Measurements from ENCODE around the gene NIPAL1. TPM values are rescaled to one million over a fixed set of nuclear protein-coding genes. Genes with fewer than 3 reads are reported as not detected.

NIPAL1 gene
- total RNA-seq, 1 experiment from 2014 or later = 18.1 TPM

DNA sequence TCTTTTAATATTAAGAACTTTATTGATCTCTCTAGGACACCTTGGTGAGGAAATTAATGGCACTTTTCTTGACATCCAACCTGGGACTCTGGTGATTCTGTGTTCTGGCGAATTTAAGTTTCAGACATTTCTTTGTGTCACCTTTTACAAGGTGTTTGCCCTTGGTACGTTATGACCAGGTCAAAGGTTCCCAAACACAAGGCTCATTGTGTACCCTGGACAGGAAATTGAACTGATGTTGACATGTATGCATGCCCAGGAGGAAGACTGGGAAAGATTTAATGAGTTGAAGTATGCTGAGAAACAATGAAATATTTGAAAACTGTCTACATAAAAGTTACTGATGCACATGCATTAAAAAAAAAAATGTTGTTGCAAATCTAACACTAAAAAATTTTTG lies 22.1 kb downstream of the NIPAL1 start:
- Histone ChIP-seq H3K9me3 (no peaks in the 10 kb centered on the region), H3K36me3 (ENCODE audit: control insufficient read depth, insufficient read depth, low read length) (no peaks in the 10 kb centered on the region; the same call in 1 of the 2 replicates), H3K4me3 (ENCODE audit: low read depth, low read length) (no peak overlapping the region), H3K27me3 (replicated peaks; ENCODE audit: control insufficient read depth, insufficient read depth, low read length) (no peaks in the 10 kb centered on the region), H3K4me1 (peaks cover 23% of the 10 kb centered on the region)
- Mint-ChIP-seq H3K4me1 (ENCODE audit: low read depth, unreplicated experiment) (peaks cover 10% of the 10 kb centered on the region), H3K27ac (ENCODE audit: unreplicated experiment) (no peak overlapping the region), H3K27me3 (ENCODE audit: insufficient read depth, unreplicated experiment) (no peaks in the 10 kb centered on the region), H3K9me3 (ENCODE audit: unreplicated experiment) (no peaks in the 10 kb centered on the region), H3K36me3 (ENCODE audit: insufficient read depth, unreplicated experiment) (peaks cover 45% of the 10 kb centered on the region), H3K4me3 (ENCODE audit: unreplicated experiment) (no peak overlapping the region)
- BruUV-seq (replicated peaks) = no TSS peak
- ChIA-PET CTCF (no interaction called here), POLR2A (no interaction called here)
- intact Hi-C loops (cut with micrococcal nuclease; ENCODE audit: unreplicated experiment) = no loop called here
- DNase-seq = no peak
- TF ChIP-seq, protein P1, sequence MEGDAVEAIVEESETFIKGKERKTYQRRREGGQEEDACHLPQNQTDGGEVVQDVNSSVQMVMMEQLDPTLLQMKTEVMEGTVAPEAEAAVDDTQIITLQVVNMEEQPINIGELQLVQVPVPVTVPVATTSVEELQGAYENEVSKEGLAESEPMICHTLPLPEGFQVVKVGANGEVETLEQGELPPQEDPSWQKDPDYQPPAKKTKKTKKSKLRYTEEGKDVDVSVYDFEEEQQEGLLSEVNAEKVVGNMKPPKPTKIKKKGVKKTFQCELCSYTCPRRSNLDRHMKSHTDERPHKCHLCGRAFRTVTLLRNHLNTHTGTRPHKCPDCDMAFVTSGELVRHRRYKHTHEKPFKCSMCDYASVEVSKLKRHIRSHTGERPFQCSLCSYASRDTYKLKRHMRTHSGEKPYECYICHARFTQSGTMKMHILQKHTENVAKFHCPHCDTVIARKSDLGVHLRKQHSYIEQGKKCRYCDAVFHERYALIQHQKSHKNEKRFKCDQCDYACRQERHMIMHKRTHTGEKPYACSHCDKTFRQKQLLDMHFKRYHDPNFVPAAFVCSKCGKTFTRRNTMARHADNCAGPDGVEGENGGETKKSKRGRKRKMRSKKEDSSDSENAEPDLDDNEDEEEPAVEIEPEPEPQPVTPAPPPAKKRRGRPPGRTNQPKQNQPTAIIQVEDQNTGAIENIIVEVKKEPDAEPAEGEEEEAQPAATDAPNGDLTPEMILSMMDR (IDR thresholded peaks at IDR 0.05; ENCODE audit: insufficient read depth in 1 of 2, low read depth in 1 of 2, low read length in 1 of 2, severe bottlenecking in 1 of 2, unreplicated experiment in 1 of 2) = no peak

DNA sequence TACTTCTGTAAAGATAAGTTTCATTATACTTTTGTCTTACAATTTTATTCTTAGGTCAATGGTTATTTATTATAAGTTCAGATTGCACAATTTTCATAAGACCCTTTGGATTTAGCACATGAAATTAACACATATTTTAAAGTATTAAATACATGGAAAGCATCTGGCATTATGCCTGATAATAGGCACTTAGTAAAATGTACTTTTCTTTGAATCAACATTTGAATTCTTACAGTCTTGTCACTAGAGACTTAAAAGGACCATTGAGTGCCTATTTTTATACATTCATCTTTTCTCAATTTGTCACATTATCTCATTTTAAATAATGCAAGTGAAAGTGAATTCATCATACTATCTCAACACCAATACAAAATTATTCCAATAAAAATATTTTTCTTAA lies 23.0 kb downstream of the NIPAL1 start:
- TF ChIP-seq, protein P1 (IDR thresholded peaks at IDR 0.05; ENCODE audit: insufficient read depth in 1 of 2, low read depth in 1 of 2, low read length in 1 of 2, severe bottlenecking in 1 of 2, unreplicated experiment in 1 of 2) = no peak
- DNase-seq = no peak
- ChIA-PET POLR2A (no interaction called here), CTCF (no interaction called here)
- Mint-ChIP-seq H3K9me3 (ENCODE audit: unreplicated experiment) (no peaks in the 10 kb centered on the region), H3K4me3 (ENCODE audit: unreplicated experiment) (no peak overlapping the region), H3K27me3 (ENCODE audit: insufficient read depth, unreplicated experiment) (no peaks in the 10 kb centered on the region), H3K27ac (ENCODE audit: unreplicated experiment) (no peak overlapping the region), H3K4me1 (ENCODE audit: low read depth, unreplicated experiment) (peaks cover 10% of the 10 kb centered on the region), H3K36me3 (ENCODE audit: insufficient read depth, unreplicated experiment) (peaks cover 36% of the 10 kb centered on the region)
- Histone ChIP-seq H3K4me3 (ENCODE audit: low read depth, low read length) (no peak overlapping the region), H3K4me1 (peaks cover 29% of the 10 kb centered on the region), H3K36me3 (ENCODE audit: control insufficient read depth, insufficient read depth, low read length) (no peaks in the 10 kb centered on the region; the same call in 1 of the 2 replicates), H3K27me3 (replicated peaks; ENCODE audit: control insufficient read depth, insufficient read depth, low read length) (no peaks in the 10 kb centered on the region), H3K9me3 (no peaks in the 10 kb centered on the region)
- intact Hi-C loops (cut with micrococcal nuclease; ENCODE audit: unreplicated experiment) = no loop called here
- no TSS peak for BruUV-seq (replicated peaks)

DNA sequence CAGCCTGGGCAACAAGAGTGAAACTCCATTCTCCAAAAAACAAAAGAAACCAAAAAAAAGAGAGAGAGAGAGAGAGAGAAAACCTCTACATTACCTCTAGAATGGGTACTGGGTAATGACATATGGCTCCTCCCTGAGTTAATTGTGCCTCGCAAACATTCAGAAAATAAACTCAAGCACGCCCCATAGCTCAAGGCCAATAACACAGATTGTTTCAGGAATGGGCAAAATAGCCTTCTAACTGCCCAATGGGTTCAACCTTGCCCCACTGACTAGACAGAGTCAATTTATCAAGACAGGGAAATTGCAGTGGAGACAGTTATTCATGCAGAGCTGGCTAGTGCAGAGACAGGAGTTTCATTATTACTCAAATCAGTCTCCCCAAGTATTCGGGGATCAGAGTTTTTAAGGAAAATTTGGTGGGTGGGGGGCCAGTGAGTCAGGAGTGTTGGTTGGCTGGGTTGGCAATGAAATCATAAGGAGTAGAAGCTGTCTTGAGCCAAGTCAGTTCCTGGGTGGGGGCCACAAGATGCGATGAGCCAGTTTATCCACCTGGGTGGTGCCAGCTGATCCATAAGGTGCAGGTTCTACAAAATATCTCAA lies 25.1 kb downstream of the NIPAL1 start:
- DNase-seq = no peak
- TF ChIP-seq, protein P1 (IDR thresholded peaks at IDR 0.05; ENCODE audit: insufficient read depth in 1 of 2, low read depth in 1 of 2, low read length in 1 of 2, severe bottlenecking in 1 of 2, unreplicated experiment in 1 of 2) = no peak
- Mint-ChIP-seq H3K4me1 (ENCODE audit: low read depth, unreplicated experiment) (peaks cover 18% of the 10 kb centered on the region), H3K36me3 (ENCODE audit: insufficient read depth, unreplicated experiment) (peaks cover 17% of the 10 kb centered on the region), H3K27me3 (ENCODE audit: insufficient read depth, unreplicated experiment) (no peaks in the 10 kb centered on the region), H3K9me3 (ENCODE audit: unreplicated experiment) (no peaks in the 10 kb centered on the region), H3K4me3 (ENCODE audit: unreplicated experiment) (no peak overlapping the region), H3K27ac (ENCODE audit: unreplicated experiment) (no peak overlapping the region)
- Histone ChIP-seq H3K27me3 (replicated peaks; ENCODE audit: control insufficient read depth, insufficient read depth, low read length) (no peaks in the 10 kb centered on the region), H3K4me3 (ENCODE audit: low read depth, low read length) (no peak overlapping the region), H3K9me3 (no peaks in the 10 kb centered on the region), H3K36me3 (ENCODE audit: control insufficient read depth, insufficient read depth, low read length) (no peaks in the 10 kb centered on the region), H3K4me1 (peaks cover 29% of the 10 kb centered on the region)
- ChIA-PET POLR2A (no interaction called here), CTCF (no interaction called here)
- BruUV-seq (replicated peaks) = no TSS peak
- intact Hi-C loops (cut with micrococcal nuclease; ENCODE audit: unreplicated experiment) = loop anchor here (2.0 kb wide), 1 partner anchor 25 kb away; the partner anchor contains the start of genes CNGA1 and NIPAL1
